Large intestine (tissue), 3 donors: Measurements from ENCODE around the gene AKNA. TPM values are rescaled to one million over a fixed set of nuclear protein-coding genes. Genes with fewer than 3 reads are reported as not detected.

Experiments
- DNase-seq, 2 donors: peaks; one replicate each; pipeline versions ENCODE4 v3.0.0 to v3.0.0-alpha.2; 2013
- H3K27ac ChIP-seq: one replicate; pipeline ENCODE4 v1.5.1; 2013; ENCODE audit warnings: low read length
- H3K27me3 ChIP-seq: 2 replicates; pipeline ENCODE4 v1.6.1; 2013; ENCODE audit warnings: low read length; ENCODE audit not compliant: control insufficient read depth, insufficient read depth
- H3K36me3 ChIP-seq: 2 replicates; pipeline ENCODE4 v1.6.1; 2013; ENCODE audit warnings: low read length; ENCODE audit not compliant: control insufficient read depth, insufficient read depth
- H3K4me1 ChIP-seq: one replicate; pipeline ENCODE4 v1.6.1; 2013; ENCODE audit warnings: low read length; ENCODE audit not compliant: control insufficient read depth, insufficient read depth
- H3K4me3 ChIP-seq: one replicate; pipeline ENCODE4 v1.5.1; 2013; ENCODE audit warnings: low read length
- H3K9me3 ChIP-seq: one replicate; pipeline ENCODE4 v1.6.1; 2013; ENCODE audit warnings: mild to moderate bottlenecking, low read depth, low read length, moderate library complexity; ENCODE audit not compliant: control insufficient read depth
- WGBS: methylation state at CpG from one replicate; pipeline ENCODE4 v1.1.5; 2013; ENCODE audit warnings: low lambda C conversion rate; ENCODE audit not compliant: insufficient coverage; 5-methylcytosine and 5-hydroxymethylcytosine counted together
- polyA plus RNA-seq: library from polyadenylated mRNA; unstranded; fragments of 120-200 nt; gene quantifications from one replicate; pipeline ENCODE4 v1.2.1, GENCODE V29; 2013

The AKNA gene
- polyA plus RNA-seq, 1 donor, result 12.0 TPM

DNA sequence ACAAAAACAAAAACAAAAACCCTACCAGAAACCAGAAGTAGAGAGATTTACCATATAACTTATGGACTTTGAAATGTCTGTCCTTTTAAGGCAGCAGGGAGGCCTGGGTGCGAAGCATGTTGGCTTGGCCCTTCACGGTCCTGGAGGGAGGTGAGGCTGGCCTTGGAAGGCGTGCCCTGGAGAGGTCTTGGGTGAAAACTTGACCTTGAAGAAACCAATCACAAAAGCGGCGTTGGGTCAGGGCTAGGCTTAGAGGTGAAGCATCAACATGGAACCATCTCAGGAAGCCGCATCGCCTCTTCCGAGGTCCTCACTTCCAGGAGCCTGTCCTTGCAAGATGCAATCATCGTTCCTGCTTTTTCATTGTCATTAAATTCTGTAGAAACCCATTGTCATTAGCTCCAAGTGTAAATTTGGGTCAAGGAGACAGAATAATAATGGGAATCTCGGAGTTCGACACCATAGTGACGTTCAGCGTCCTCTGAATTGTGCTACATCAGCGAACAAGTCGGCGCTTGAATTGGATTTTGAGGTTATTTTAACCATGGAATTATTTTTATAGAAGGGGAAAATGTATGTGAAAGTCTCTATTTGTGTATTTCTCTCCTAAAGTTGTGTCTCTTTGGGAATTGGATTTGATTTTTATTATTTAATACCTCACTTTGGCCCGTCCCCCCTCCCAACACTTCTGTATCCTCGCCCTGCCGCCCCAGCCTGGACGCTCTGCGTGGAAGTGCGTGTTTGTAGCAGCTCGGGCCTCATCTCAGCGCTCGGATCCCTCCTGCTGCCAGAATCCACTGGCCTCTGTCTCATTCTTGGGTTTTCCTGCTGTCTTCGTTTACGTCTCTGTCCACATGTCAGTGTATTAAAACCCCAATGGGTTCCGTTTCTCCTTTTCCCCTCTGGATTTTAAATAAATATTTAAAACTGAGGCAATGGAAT lies 75.9 kb downstream of the AKNA start:
- no peak for DNase-seq
- Histone ChIP-seq H3K4me1 (no peaks in the 10 kb centered on the region), H3K27me3 (no peaks in the 10 kb centered on the region), H3K36me3 (peaks cover 42% of the 10 kb centered on the region), H3K4me3 (no peak overlapping the region), H3K27ac (no peak overlapping the region), H3K9me3 (no peaks in the 10 kb centered on the region)
- 95% methylated on average over 12 of the region's 28 CpGs for WGBS

DNA sequence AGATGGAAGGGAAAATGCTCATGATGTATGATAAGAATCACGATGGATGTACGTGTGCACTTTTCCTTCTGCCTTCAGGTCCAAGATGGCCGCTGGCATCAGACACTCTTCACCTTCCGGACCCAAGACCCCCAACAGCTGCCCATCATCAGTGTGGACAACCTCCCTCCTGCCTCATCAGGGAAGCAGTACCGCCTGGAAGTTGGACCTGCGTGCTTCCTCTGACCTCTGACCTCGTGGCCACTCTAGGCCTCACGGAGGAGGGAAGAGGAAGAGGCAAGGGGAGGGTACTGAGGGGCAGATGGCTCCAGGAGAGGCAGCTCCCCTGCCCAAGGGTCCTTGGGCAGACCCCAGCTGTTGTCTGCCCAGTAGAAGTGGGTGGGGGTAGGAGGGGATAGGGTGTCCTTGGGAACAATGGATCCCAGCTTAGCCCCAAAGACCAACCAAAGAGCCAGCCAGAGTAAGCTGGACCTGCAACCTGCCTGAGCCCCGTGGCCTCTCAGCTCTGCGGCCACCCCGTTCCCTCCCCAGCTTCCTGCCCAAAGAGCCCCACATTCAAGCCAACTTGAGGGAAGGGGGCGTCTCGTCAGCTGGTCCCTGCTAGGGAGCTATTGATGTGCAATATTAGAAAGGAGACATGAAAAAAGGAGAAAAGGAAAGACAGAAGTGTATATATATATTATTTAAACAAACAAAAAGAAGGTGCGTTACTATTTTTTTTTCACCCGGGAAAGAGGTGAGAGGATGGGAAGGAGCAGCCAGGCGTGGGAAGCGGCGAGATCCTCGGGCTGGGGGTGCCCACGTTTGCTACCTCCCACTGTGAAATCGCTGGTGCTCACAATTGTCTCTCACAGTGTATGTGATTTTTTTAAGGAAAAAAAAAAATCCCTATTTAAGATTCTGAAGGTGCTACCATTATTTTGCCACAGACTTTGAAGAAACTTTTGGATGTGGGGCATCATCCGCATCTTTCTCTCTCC lies 77.0 kb downstream of the AKNA start:
- Histone ChIP-seq H3K27ac (no peak overlapping the region), H3K4me1 (no peaks in the 10 kb centered on the region), H3K36me3 (peaks cover 52% of the 10 kb centered on the region), H3K4me3 (no peak overlapping the region), H3K27me3 (no peaks in the 10 kb centered on the region), H3K9me3 (no peaks in the 10 kb centered on the region)
- no peak for DNase-seq
- WGBS, result 80% methylated on average over 2 of the region's 22 CpGs

DNA sequence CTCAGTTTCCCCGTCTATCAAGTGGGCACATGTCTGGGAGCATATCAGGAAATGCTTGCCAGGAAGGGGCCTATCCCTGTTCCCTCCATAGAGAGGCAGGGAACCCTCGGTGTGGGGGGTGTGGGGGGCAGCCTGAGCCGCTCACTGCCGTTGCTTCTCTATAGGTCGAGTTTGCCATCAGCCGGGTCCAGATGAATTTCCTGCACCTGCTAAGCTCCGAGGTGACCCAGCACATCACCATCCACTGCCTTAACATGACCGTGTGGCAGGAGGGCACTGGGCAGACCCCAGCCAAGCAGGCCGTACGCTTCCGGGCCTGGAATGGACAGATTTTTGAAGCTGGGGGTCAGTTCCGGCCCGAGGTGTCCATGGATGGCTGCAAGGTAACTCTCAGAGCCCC lies 78.7 kb downstream of the AKNA start:
- WGBS, result no CpG with 5 or more reads among the region's 13 CpGs
- DNase-seq, result no peak
- peaks cover 66% of the 10 kb centered on the region for H3K36me3 ChIP-seq

GRCh38 chr9:114308361-114308950 lies 79.3 kb downstream of the AKNA start:
- no peaks in the 10 kb centered on the region for H3K27me3 ChIP-seq
- no peak overlapping the region for H3K27ac ChIP-seq
- no peaks in the 10 kb centered on the region for H3K9me3 ChIP-seq
- DNase-seq, result no peak
- no peak overlapping the region for H3K4me3 ChIP-seq
- peaks cover 72% of the 10 kb centered on the region for H3K36me3 ChIP-seq
- H3K4me1 ChIP-seq, result no peaks in the 10 kb centered on the region
- WGBS, result no CpG with 5 or more reads among the region's 13 CpGs

More for the DNA sequence above, 78.7 kb downstream of the AKNA start:
- no peaks in the 10 kb centered on the region for H3K9me3 ChIP-seq
- no peak overlapping the region for H3K27ac ChIP-seq
- H3K4me1 ChIP-seq, result no peaks in the 10 kb centered on the region
- no peak overlapping the region for H3K4me3 ChIP-seq
- no peaks in the 10 kb centered on the region for H3K27me3 ChIP-seq

GRCh38 chr9:114307899-114308267 lies 79.9 kb downstream of the AKNA start:
- no CpG with 5 or more reads among the region's 6 CpGs for WGBS
- no peak overlapping the region for H3K27ac ChIP-seq
- no peaks in the 10 kb centered on the region for H3K27me3 ChIP-seq
- H3K4me3 ChIP-seq, result no peak overlapping the region
- H3K9me3 ChIP-seq, result no peaks in the 10 kb centered on the region
- no peak for DNase-seq
- peaks cover 75% of the 10 kb centered on the region for H3K36me3 ChIP-seq
- H3K4me1 ChIP-seq, result no peaks in the 10 kb centered on the region

- DNase-seq, result no peak
- Histone ChIP-seq H3K4me3 (no peak overlapping the region), H3K27me3 (no peaks in the 10 kb centered on the region), H3K27ac (no peak overlapping the region), H3K9me3 (no peaks in the 10 kb centered on the region), H3K4me1 (no peaks in the 10 kb centered on the region), H3K36me3 (peaks cover 89% of the 10 kb centered on the region)
- WGBS, result no CpG with 5 or more reads among the region's 10 CpGs
Measured at GRCh38 chr9:114304416-114305188, 83.2 kb downstream of the AKNA start.

DNA sequence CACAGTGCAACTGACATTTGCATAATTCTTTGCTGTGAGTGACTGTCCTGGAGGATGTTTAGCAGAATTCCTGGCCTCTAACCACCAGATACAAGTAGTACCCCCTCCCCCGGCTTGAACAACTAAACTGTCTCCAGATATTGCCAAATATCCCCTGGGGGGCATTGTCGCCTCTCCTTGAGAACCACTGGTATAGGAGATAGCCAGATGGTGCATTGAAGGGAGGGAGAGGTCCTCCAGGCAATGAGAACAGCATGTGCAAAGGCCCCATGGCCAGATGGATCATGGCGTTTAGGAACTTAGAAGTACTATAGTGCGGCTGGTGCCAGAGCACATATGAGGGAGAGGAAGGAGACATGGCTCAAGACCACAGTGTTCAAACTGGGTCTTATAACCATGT lies 83.8 kb downstream of the AKNA start:
- DNase-seq, result no peak
- H3K9me3 ChIP-seq, result no peaks in the 10 kb centered on the region
- no peak overlapping the region for H3K27ac ChIP-seq
- H3K4me1 ChIP-seq, result no peaks in the 10 kb centered on the region
- H3K27me3 ChIP-seq, result no peaks in the 10 kb centered on the region
- 100% methylated on average over 1 of the region's 4 CpGs for WGBS
- peaks cover 92% of the 10 kb centered on the region for H3K36me3 ChIP-seq
- no peak overlapping the region for H3K4me3 ChIP-seq

DNA sequence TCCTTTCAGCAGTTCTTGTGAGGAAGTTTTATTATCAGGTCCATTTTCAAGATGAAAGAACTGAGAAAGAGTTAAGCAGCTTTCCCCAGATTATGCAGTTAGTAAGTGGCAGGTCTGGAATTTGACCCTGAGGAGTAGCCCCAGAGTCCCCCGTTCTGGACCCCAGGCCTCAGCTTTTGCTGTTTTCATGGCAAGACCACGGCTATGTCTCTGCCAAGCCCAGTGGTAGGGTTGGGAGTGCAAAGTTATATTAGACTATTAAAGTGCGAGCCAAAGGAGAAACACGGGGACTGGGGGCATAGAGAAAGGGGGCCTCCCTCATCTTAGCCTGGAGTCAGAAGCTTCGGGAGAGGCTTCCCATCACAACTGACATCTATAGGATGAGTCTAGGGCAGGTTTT lies 84.2 kb downstream of the AKNA start:
- WGBS, result no CpG with 5 or more reads among the region's 5 CpGs
- no peaks in the 10 kb centered on the region for H3K9me3 ChIP-seq
- H3K4me3 ChIP-seq, result no peak overlapping the region
- H3K36me3 ChIP-seq, result peaks cover 89% of the 10 kb centered on the region
- H3K27me3 ChIP-seq, result no peaks in the 10 kb centered on the region
- H3K4me1 ChIP-seq, result no peaks in the 10 kb centered on the region
- no peak for DNase-seq
- H3K27ac ChIP-seq, result no peak overlapping the region

GRCh38 chr9:114302727-114303126 lies 85.1 kb downstream of the AKNA start:
- no peak for DNase-seq
- Histone ChIP-seq H3K4me3 (no peak overlapping the region), H3K9me3 (no peaks in the 10 kb centered on the region), H3K27me3 (no peaks in the 10 kb centered on the region), H3K27ac (no peak overlapping the region), H3K4me1 (no peaks in the 10 kb centered on the region), H3K36me3 (peaks cover 89% of the 10 kb centered on the region)
- no CpG with 5 or more reads among the region's 6 CpGs for WGBS
